Measurements from ENCODE around the gene RIPOR2. TPM values are rescaled to one million over a fixed set of nuclear protein-coding genes. Genes with fewer than 3 reads are reported as not detected.

The RIPOR2 gene
- total RNA-seq, 4 donors from 2014 or later = 1.2 to 16.7 (median 5.2) TPM

- Histone ChIP-seq H3K27me3 (no peaks in the 10 kb centered on the region), H3K9me3 (no peaks in the 10 kb centered on the region), H3K4me1 (peaks cover 3 to 26% (median 13%) of the 10 kb centered on the region in 4 donors), H3K36me3 (peaks cover 0 to 24% (median 10%) of the 10 kb centered on the region in 4 donors), H3K4me3 (peak overlapping the region in 2 of 4 donors; percentile 9 to 20), H3K27ac (peak overlapping the region; percentile 57 to 99 (median 96))
- in situ Hi-C loops (cut with MboI; ENCODE audit: low pct_ligation_motif_present in 1 of 4, low pct_unique_long_range_greater_than_20kb in 1 of 4, low sequenced_read_pairs in 3 of 4) (no loop called here), intact Hi-C loops (cut with DNase I; ENCODE audit: low total_unique reads) (no loop called here)
- WGBS, 2 donors (ENCODE audit: low coverage in 1 of 2) = 61 to 69% methylated on average over 4 of the region's 4 CpGs
- no peak for DNase-seq
- TF ChIP-seq POLR2AphosphoS5 (IDR thresholded peaks at IDR 0.05) (no peak), EP300 (IDR thresholded peaks at IDR 0.05; ENCODE audit: low read depth) (no peak), POLR2A (IDR thresholded peaks at IDR 0.05) (no peak), CTCF (IDR thresholded peaks at IDR 0.05) (no peak)
These were observed 155.6 kb downstream of the RIPOR2 start for GRCh38 chr6:24780206-24780605.

GRCh38 chr6:24779416-24780016, 156.2 kb downstream of the RIPOR2 start:
- H3K4me1 ChIP-seq = peaks cover 3 to 26% (median 13%) of the 10 kb centered on the region in 4 donors
- in situ Hi-C loops (cut with MboI; ENCODE audit: low pct_ligation_motif_present in 1 of 4, low pct_unique_long_range_greater_than_20kb in 1 of 4, low sequenced_read_pairs in 3 of 4) (loop anchor here in 1 of 4 donors (10.0 kb wide), 1 partner anchor 75 kb away; no protein-coding TSS in a partner anchor), intact Hi-C loops (cut with DNase I; ENCODE audit: low total_unique reads) (no loop called here)
- H3K36me3 ChIP-seq = peaks cover 0 to 24% (median 7%) of the 10 kb centered on the region in 4 donors
- WGBS, 2 donors (ENCODE audit: low coverage in 1 of 2) = 38 to 44% methylated on average over 3 of the region's 3 CpGs
- TF ChIP-seq POLR2AphosphoS5 (IDR thresholded peaks at IDR 0.05) = peak in 1 of 3 donors; percentile 38
- TF ChIP-seq POLR2A (IDR thresholded peaks at IDR 0.05) = no peak
- no peak for TF ChIP-seq CTCF (IDR thresholded peaks at IDR 0.05)
- H3K27ac ChIP-seq = peak overlapping the region; percentile 57 to 99 (median 96)
- no peak for DNase-seq
- no peaks in the 10 kb centered on the region for H3K9me3 ChIP-seq
- peak overlapping the region in 3 of 4 donors; percentile 17 to 81 (median 78) for H3K4me3 ChIP-seq
- H3K27me3 ChIP-seq = no peaks in the 10 kb centered on the region

GRCh38 chr6:24778878-24779277, 156.9 kb downstream of the RIPOR2 start:
- intact Hi-C loops (cut with DNase I; ENCODE audit: low total_unique reads) = no loop called here
- H3K9me3 ChIP-seq = no peaks in the 10 kb centered on the region
- H3K4me1 ChIP-seq = peaks cover 3 to 32% (median 13%) of the 10 kb centered on the region in 4 donors
- H3K36me3 ChIP-seq = peaks cover 0 to 24% (median 4%) of the 10 kb centered on the region in 4 donors
- in situ Hi-C loops (cut with MboI; ENCODE audit: low pct_ligation_motif_present in 1 of 4, low pct_unique_long_range_greater_than_20kb in 1 of 4, low sequenced_read_pairs in 3 of 4) = loop anchor here in 1 of 4 donors (10.0 kb wide), 1 partner anchor 74 kb away; no protein-coding TSS in a partner anchor
- no peak for TF ChIP-seq EP300 (IDR thresholded peaks at IDR 0.05; ENCODE audit: low read depth)
- TF ChIP-seq CTCF (IDR thresholded peaks at IDR 0.05) = no peak
- TF ChIP-seq POLR2AphosphoS5 (IDR thresholded peaks at IDR 0.05) = no peak
- no peak for TF ChIP-seq POLR2A (IDR thresholded peaks at IDR 0.05)
- no peak for DNase-seq
- peak overlapping the region; percentile 57 to 99 (median 96) for H3K27ac ChIP-seq
- no peaks in the 10 kb centered on the region for H3K27me3 ChIP-seq
- H3K4me3 ChIP-seq = peak overlapping the region in 3 of 4 donors; percentile 17 to 81 (median 78)

GRCh38 chr6:24778121-24778520, 157.6 kb downstream of the RIPOR2 start:
- in situ Hi-C loops (cut with MboI; ENCODE audit: low pct_ligation_motif_present in 1 of 4, low pct_unique_long_range_greater_than_20kb in 1 of 4, low sequenced_read_pairs in 3 of 4) = loop anchor here in 1 of 4 donors (10.0 kb wide), 1 partner anchor 73 kb away; no protein-coding TSS in a partner anchor
- peak overlapping the region in 3 of 4 donors; percentile 17 to 81 (median 78) for H3K4me3 ChIP-seq
- no peak for TF ChIP-seq POLR2AphosphoS5 (IDR thresholded peaks at IDR 0.05)
- TF ChIP-seq CTCF (IDR thresholded peaks at IDR 0.05) = no peak
- no peak for TF ChIP-seq EP300 (IDR thresholded peaks at IDR 0.05; ENCODE audit: low read depth)
- TF ChIP-seq POLR2A (IDR thresholded peaks at IDR 0.05) = no peak
- no peaks in the 10 kb centered on the region for H3K9me3 ChIP-seq
- H3K4me1 ChIP-seq = peaks cover 3 to 32% (median 13%) of the 10 kb centered on the region in 4 donors
- peaks cover 0 to 22% (median 3%) of the 10 kb centered on the region in 4 donors for H3K36me3 ChIP-seq
- intact Hi-C loops (cut with DNase I; ENCODE audit: low total_unique reads) = no loop called here
- WGBS, 2 donors (ENCODE audit: low coverage in 1 of 2) = 57 to 62% methylated on average over 1 of the region's 1 CpG
- DNase-seq = no peak
- H3K27me3 ChIP-seq = no peaks in the 10 kb centered on the region
- peak overlapping the region; percentile 13 to 99 (median 96) for H3K27ac ChIP-seq

Measured in transverse colon (tissue), 4 donors.